Measurements from ENCODE around the gene NBAS.
"Not testable (repeated sequence)": the region's sequence is repeated elsewhere in the genome, so short reads cannot be mapped to it uniquely, and the experiment has no call there.

The NBAS gene

DNA sequence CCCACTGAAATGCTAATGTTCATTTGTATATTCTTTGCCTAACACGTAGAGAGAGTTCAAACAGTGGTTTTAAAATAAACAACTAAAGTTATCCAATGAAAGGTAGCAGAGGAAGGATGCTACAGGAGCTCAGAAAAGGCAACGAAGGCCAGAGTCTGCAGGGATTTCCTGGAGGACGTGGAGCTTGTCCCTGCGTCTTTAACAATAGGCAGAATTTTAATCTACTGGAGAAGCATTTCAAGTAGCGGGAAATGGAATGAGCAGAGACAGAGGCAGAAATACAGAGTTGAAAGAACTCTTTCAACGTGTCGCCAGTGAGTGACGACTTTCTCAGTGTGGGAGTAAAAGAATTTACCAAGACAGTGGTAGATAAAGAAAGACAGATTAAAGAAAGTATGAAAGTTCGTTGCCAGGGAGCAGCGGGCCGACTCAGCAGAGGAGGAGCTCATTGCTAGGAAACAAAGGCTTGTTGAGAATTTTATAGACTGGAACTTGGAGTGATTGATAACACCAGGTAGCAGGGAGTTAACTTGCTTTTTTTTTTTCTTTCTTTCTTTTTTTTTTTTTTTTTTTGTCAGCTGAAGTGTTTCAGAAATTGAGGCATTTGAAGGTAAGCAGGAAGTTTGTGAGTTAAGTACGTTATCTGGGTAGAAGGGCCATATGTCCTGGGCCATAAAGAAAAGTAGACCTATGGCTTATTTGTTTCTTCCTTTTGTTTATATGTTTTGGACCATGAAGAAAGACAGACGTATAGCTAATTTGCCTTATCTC, 625 bp upstream of the NBAS start:
- DNase-seq (ENCODE audit: low read depth in 2 of 3, low spot score in 2 of 3) = no peak

DNA sequence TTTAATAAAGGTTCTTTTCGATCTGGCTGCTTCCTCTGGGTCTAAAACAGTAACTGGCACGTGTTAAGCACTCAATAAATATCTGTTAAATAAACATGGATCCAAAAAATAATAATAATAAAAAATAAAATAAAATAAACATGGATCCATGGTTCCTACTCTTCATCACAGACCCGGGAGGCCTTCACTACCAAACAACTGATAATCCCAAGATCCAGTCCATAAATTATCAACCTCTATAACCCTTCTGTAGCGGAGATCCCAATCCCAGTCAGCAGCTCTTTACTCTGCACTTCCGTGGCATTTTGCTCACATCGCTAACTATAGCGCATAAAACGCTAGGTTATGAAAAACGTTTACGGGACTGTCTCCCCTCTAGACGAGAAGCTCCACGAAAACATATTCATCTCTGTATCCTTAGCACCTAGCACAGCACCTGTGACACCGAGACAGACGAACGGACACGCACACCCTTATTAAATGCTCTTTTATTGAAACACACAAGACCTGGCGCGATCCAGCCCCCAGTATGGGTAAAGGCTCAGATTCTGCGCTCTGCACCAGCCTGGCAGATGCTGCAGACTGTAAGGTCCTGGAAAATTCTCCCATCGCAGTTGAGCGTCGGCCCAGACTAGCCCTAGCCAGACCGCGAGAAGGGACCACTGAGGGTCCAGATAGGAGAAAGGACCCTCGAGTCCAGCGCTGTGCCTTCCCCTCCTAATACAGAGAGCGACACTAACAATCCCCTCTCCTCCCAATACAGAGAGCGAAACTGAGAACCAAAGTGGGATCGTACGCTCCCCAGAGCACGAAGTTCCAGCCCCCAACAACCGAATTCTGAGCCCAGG, 770 bp downstream of the NBAS start:
- no peak for DNase-seq (ENCODE audit: low read depth in 2 of 3, low spot score in 2 of 3)

GRCh38 chr2:15559379-15560139, 1.6 kb downstream of the NBAS start:
- DNase-seq (ENCODE audit: low read depth in 2 of 3, low spot score in 2 of 3) = no peak

DNA sequence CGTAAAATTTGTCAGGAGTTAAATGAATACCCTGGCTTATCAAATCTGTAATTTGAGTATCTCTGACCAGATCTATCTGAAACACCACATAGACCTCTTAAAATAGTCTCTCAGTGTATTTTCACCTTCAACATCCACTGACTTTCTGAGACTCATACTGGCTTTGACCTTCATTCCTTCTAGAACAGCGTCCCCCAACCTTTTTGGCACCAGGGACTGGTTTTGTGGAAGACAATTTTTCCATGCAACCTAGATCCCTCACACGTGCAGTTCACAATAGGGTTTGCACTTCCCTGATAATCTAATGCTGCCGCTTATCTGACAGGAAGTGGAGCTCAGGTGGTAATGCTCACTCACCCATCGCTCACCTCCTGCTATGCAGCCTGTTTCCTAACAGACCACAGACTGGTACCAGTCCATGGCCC, 3.2 kb downstream of the NBAS start:
- no peak for DNase-seq (ENCODE audit: low read depth in 2 of 3, low spot score in 2 of 3)

DNA sequence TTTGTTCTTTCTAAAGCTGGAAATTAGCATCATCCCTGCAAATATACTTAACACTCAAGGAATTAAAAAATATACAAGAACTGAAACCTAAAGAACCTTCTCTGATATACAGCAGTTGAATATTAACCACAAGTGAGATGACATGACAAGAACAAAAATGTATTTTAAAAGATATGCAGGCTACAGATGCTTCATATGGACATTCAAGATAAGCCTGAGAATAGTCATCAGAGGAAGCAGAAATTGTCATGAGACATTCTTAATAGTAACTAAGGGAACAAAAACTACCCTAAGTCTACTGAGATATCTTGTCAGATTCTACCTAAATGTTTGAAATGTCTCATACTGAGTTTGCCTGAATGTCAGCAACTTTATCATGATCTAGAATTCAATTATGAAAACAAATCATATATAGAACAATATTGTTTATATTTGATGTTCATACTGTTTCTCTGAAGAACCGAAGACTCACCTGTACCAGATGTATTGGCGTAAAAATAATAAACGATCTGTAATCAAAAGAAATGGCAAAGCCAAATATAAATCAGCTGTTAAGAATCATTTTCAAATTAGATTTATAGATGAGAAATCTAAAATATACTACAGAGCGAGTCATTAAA, 4.7 kb downstream of the NBAS start:
- no peak for DNase-seq (ENCODE audit: low read depth in 2 of 3, low spot score in 2 of 3)

- no peak for DNase-seq (ENCODE audit: low read depth in 2 of 3, low spot score in 2 of 3)
Measured at GRCh38 chr2:15555760-15556193, 5.4 kb downstream of the NBAS start.

- DNase-seq (ENCODE audit: low read depth in 2 of 3, low spot score in 2 of 3) = no peak
Measured at GRCh38 chr2:15554525-15555218, 6.5 kb downstream of the NBAS start.

GRCh38 chr2:15553951-15554350, 7.2 kb downstream of the NBAS start:
- no peak for DNase-seq (ENCODE audit: low read depth in 2 of 3, low spot score in 2 of 3)

DNA sequence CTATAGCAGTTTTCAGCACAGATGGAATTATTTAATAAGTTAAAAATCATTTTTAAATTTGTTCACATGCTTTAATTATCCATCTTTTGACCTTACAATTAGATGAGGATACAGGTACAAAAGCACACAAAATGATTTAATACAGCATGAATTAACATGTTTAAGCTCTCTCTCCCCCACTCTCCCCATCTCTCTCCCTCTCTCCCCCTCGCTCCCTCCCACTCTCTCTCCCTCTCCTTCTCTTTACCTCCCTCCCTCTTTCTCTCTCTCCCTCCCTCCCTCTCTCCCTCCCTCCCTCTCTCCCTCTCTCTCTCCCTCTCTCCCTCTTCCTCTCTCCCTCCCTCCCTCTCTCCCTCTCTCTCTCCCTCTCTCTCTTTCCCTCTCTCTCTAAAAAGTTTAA, 7.6 kb downstream of the NBAS start:
- DNase-seq (ENCODE audit: low read depth in 2 of 3, low spot score in 2 of 3) = no peak

GRCh38 chr2:15548974-15549373, 12.2 kb downstream of the NBAS start:
- no peak for DNase-seq (ENCODE audit: low read depth in 2 of 3, low spot score in 2 of 3)

DNA sequence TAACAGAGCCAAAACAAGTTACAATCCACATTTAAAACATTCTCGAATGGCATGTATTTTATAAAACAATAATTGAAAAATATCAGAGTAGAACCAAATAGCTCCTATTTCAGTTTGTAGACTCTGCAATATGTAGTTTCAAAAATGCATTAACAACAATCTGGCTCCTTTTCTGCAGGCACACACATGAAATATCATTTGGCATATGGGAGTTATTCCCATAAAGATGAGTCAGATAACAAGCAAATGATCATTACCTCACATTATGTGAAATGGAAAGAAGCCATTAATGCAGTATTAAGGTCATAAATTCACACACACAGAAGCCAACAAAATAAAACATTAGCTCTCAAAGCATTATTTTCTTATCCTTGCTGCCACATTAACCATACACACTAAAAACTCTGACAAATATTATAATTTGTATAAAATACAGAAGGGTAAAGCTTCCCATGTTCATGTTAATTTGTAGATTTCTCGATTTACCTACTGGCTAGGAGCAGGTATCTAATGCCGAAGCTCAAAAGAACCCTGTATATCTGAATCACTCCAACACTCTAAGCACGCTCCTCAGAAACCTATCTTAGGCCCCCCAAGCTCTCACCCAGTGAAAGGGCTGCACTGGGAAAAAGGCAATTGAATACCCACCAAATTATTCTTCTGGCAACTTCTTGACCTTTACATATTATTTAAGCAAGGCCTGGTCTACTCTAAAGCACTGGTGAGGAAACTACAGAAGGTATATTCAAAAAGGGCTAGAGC, 13.8 kb downstream of the NBAS start:
- DNase-seq (ENCODE audit: low read depth in 2 of 3, low spot score in 2 of 3) = no peak

- DNase-seq (ENCODE audit: low read depth in 2 of 3, low spot score in 2 of 3) = no peak
Measured at GRCh38 chr2:15546297-15547098, 14.6 kb downstream of the NBAS start.

- no peak for DNase-seq (ENCODE audit: low read depth in 2 of 3, low spot score in 2 of 3)
Measured at GRCh38 chr2:15544227-15544626, 16.9 kb downstream of the NBAS start.

- DNase-seq (ENCODE audit: low read depth in 2 of 3, low spot score in 2 of 3) = no peak
Measured at GRCh38 chr2:15543541-15543940, 17.6 kb downstream of the NBAS start.

DNA sequence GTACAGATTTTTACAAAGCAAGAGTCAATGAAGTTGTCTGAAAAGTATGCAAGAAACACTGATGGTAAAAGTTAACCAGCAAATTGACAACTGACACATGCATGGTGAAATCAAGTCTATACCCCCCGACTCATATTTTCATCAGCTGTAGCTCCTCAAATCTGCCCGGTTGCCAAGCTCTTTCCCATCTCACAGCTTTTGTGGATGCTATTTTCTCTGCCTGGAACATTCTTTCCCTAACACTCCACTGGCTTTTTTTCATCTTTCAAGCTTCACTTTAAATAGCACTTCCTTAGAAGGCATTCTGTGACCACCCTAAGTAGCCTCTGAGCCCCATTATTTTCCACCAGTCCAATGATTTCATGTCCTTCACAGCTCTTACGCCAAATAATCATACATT, 18.1 kb downstream of the NBAS start:
- no peak for DNase-seq (ENCODE audit: low read depth in 2 of 3, low spot score in 2 of 3)

DNA sequence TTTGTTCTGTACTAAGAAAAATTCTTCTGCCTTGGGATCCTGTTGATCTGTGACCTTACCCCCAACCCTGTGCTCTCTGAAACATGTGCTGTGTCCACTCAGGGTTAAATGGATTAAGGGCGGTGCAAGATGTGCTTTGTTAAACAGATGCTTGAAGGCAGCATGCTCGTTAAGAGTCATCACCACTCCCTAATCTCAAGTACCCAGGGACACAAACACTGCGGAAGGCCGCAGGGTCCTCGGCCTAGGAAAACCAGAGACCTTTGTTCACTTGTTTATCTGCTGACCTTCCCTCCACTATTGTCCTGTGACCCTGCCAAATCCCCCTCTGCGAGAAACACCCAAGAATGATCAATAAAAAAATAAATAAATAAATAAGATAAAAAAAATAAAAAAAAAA, 18.9 kb downstream of the NBAS start:
- DNase-seq (ENCODE audit: low read depth in 2 of 3, low spot score in 2 of 3) = not testable (repeated sequence)

- DNase-seq (ENCODE audit: low read depth in 2 of 3, low spot score in 2 of 3) = not testable (repeated sequence)
Measured at GRCh38 chr2:15540523-15540922, 20.6 kb downstream of the NBAS start.

GRCh38 chr2:15539999-15540398, 21.1 kb downstream of the NBAS start:
- no peak for DNase-seq (ENCODE audit: low read depth in 2 of 3, low spot score in 2 of 3)

DNA sequence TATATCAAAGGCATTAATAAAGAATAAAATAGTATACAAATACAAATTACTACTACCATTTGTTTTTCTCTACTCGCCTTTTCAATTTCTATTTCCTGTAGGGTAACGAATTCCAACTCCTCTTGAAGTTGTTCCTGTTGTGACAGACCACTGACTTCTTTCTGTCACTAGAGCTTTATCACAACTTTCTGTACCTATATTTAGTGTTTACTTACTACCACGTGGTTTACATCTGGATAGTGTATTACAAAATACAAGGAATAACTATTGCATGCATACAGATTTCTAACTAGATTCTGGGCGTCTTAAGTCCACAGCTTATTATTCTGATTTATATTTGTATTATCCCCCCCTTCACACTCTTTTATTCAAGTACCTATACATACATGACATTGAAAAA, 22.3 kb downstream of the NBAS start:
- no peak for DNase-seq (ENCODE audit: low read depth in 2 of 3, low spot score in 2 of 3)
